Mucosa of stomach (tissue), 1 donor: ENCODE measurements around the gene ACTR3.

Experiments used
- H3K27me3 ChIP-seq: one replicate; pipeline ENCODE4 v1.7.0; 2013; ENCODE audit warnings: mild to moderate bottlenecking, low read length; ENCODE audit not compliant: control insufficient read depth, insufficient read depth
- H3K36me3 ChIP-seq: one replicate; pipeline ENCODE4 v1.7.0; 2013; ENCODE audit warnings: low read length; ENCODE audit not compliant: control insufficient read depth, insufficient read depth
- H3K4me1 ChIP-seq: one replicate; pipeline ENCODE4 v1.7.0; 2013; ENCODE audit warnings: mild to moderate bottlenecking, low read length; ENCODE audit not compliant: control insufficient read depth, insufficient read depth
- H3K4me3 ChIP-seq: one replicate; pipeline ENCODE4 v1.7.0; 2013; ENCODE audit warnings: low read length
- H3K9ac ChIP-seq: one replicate; pipeline ENCODE4 v1.7.0; 2013; ENCODE audit warnings: mild to moderate bottlenecking, low read length, moderate library complexity
- H3K9me3 ChIP-seq: one replicate; pipeline ENCODE4 v1.7.0; 2013; ENCODE audit warnings: mild to moderate bottlenecking, low read length, moderate library complexity; ENCODE audit not compliant: control insufficient read depth
- donor health status: Pancreatic carcinoma.

Gene ACTR3

GRCh38 chr2:114001937-114002336 is 112.0 kb downstream of the ACTR3 start:
- no peak overlapping the region for H3K9ac ChIP-seq

GRCh38 chr2:114005110-114005783 is 115.4 kb downstream of the ACTR3 start:
- Histone ChIP-seq H3K27me3 (no peaks in the 10 kb centered on the region), H3K36me3 (no peaks in the 10 kb centered on the region), H3K9me3 (no peaks in the 10 kb centered on the region), H3K4me3 (no peak overlapping the region), H3K9ac (no peak overlapping the region), H3K4me1 (no peaks in the 10 kb centered on the region)

More at GRCh38 chr2:114001937-114002336, 112.0 kb downstream of the ACTR3 start:
- H3K4me1 ChIP-seq: no peaks in the 10 kb centered on the region
- H3K36me3 ChIP-seq: no peaks in the 10 kb centered on the region
- H3K9me3 ChIP-seq: no peaks in the 10 kb centered on the region
- no peaks in the 10 kb centered on the region for H3K27me3 ChIP-seq
- no peak overlapping the region for H3K4me3 ChIP-seq

- Histone ChIP-seq H3K4me3 (no peak overlapping the region), H3K9ac (no peak overlapping the region), H3K9me3 (no peaks in the 10 kb centered on the region), H3K36me3 (no peaks in the 10 kb centered on the region), H3K27me3 (no peaks in the 10 kb centered on the region), H3K4me1 (no peaks in the 10 kb centered on the region)
These were observed 116.6 kb downstream of the ACTR3 start for GRCh38 chr2:114006460-114006859.

GRCh38 chr2:114007436-114007835 is 117.5 kb downstream of the ACTR3 start:
- Histone ChIP-seq H3K36me3 (no peaks in the 10 kb centered on the region), H3K9me3 (no peaks in the 10 kb centered on the region), H3K4me3 (no peak overlapping the region)

GRCh38 chr2:114008720-114009119 is 118.8 kb downstream of the ACTR3 start:
- no peaks in the 10 kb centered on the region for H3K4me1 ChIP-seq
- no peak overlapping the region for H3K4me3 ChIP-seq
- H3K36me3 ChIP-seq: no peaks in the 10 kb centered on the region
- H3K9me3 ChIP-seq: no peaks in the 10 kb centered on the region
- no peak overlapping the region for H3K9ac ChIP-seq
- H3K27me3 ChIP-seq: no peaks in the 10 kb centered on the region

More at GRCh38 chr2:114007436-114007835, 117.5 kb downstream of the ACTR3 start:
- H3K4me1 ChIP-seq: no peaks in the 10 kb centered on the region
- H3K27me3 ChIP-seq: no peaks in the 10 kb centered on the region
- H3K9ac ChIP-seq: no peak overlapping the region

- H3K27me3 ChIP-seq: no peaks in the 10 kb centered on the region
- no peaks in the 10 kb centered on the region for H3K9me3 ChIP-seq
- no peak overlapping the region for H3K4me3 ChIP-seq
- H3K4me1 ChIP-seq: no peaks in the 10 kb centered on the region
- no peak overlapping the region for H3K9ac ChIP-seq
- H3K36me3 ChIP-seq: no peaks in the 10 kb centered on the region
These were observed 119.5 kb downstream of the ACTR3 start for GRCh38 chr2:114009205-114009944.

GRCh38 chr2:114010001-114010400 is 120.1 kb downstream of the ACTR3 start:
- no peaks in the 10 kb centered on the region for H3K36me3 ChIP-seq

GRCh38 chr2:114011713-114012112 is 121.8 kb downstream of the ACTR3 start:
- no peaks in the 10 kb centered on the region for H3K9me3 ChIP-seq
- H3K27me3 ChIP-seq: no peaks in the 10 kb centered on the region
- no peaks in the 10 kb centered on the region for H3K4me1 ChIP-seq
- H3K9ac ChIP-seq: no peak overlapping the region
- H3K36me3 ChIP-seq: no peaks in the 10 kb centered on the region
- H3K4me3 ChIP-seq: no peak overlapping the region

More at GRCh38 chr2:114010001-114010400, 120.1 kb downstream of the ACTR3 start:
- Histone ChIP-seq H3K27me3 (no peaks in the 10 kb centered on the region), H3K4me3 (no peak overlapping the region), H3K9me3 (no peaks in the 10 kb centered on the region), H3K4me1 (no peaks in the 10 kb centered on the region), H3K9ac (no peak overlapping the region)
